Activated CD4-positive, alpha-beta T cell treated with anti-CD3 and anti-CD28 coated beads for 48 hours (primary cell): Measurements from ENCODE around the gene RCAN2.

Experiments
- DNase-seq: peaks from one replicate; pipeline ENCODE4 v3.0.0-alpha.2; 2020

The RCAN2 gene

DNA sequence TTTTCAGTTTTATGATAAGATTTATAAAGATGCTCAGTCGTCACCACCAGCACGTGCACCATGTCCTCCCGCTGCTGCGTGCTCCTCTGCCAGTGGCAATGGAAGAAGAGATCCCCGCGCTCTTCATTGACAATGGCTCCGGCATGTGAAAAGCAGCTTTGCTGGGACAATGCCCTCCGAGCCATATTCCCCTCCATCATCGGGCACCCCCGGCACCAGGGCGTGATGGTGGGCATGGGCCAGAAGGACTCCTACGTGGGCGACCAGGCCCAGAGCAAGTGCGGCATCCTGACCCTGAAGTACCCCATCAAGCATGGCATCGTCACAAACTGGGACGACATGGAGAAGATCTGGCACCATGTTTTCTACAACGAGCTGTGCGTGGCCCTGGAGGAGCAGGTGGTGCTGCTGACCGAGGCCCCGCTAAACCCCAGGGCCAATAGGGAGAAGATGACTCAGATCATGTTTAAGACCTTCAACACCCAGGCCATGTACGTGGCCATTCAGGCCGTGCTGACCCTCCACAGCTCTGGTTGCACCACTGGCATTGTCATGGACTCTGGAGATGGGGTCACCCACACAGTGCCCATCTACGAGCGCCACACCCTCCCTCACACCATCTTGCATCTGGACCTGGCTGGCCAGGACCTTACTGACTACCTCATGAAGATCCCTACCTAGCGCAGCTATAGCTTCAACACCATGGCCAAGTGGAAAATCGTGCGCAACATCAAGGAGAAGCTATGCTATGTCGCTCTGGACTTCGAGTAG is 286.2 kb downstream of the RCAN2 start:
- DNase-seq, result no peak

DNA sequence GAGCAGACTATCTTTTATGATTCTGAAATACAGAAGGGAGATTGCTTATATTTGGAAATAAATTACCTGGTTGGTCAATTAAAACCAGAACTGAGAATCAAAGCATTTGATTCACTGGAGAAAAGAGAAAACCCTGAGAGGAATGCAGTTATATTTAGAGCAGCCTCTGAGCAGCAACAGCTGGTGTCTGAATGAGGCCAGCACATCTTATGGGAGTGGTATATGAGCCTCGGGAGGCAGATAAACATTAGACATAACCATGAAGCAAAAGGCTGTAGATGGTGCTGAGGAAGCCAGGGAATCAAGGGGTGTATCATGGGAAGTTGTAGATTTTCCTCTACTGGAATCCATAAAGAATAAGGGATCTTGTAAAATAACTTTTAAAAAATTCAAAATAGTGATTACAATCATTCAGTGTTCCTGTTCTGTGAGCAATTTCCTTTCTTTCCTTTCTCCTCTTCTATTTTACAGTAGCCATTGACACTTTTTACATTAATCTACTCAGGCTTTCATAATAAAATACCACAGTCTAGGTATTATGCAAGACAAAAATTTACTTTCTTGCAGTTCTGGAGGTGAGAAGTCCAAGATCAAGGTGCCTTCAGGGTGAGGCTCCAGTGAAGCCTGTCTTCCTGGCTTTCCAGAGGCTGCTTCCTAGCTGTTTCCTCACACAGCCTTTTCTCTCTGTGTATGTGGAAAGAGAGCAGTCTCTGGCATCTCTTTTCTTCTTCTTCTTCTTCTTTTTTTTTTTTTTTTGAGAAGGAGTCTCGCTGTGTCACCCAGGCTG is 287.7 kb downstream of the RCAN2 start:
- no peak for DNase-seq

DNA sequence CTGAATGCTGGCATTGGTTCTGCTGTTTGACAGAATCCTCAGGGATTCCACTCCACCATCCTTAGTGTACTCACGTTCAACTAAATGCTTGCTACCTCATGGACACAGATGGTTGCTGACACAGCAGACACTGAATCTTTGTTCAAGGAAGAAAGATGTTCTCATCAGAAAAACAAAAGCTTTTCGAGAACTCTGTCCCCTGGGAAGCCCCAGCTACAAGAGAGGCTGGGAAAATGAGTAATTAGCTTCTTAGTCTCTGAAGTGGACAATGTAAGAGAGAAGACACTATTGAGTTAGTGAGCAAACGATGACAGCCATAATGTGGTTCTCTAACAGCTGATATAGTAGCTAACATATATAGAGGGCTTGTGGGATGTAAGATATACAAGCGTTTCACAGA is 289.5 kb downstream of the RCAN2 start:
- DNase-seq, result no peak

DNA sequence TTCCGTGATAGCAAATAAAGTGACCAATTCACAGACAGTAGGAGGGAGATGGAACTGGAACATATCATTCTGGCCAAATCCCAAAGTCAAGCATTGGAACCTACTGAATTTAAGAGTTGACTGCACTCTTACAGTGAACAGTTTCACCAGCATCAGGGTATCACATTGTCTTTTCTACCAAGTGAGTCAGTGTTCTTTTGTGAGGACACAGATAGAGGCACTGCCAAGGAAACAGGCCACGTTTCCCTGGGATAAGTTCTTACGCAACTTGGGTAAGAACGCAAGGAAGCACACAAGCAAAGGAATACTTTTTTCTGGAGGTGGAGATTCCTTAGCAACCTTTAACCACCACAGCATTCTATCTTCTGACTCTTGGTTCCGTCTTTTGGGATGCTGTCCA is 291.9 kb downstream of the RCAN2 start:
- DNase-seq, result no peak

DNA sequence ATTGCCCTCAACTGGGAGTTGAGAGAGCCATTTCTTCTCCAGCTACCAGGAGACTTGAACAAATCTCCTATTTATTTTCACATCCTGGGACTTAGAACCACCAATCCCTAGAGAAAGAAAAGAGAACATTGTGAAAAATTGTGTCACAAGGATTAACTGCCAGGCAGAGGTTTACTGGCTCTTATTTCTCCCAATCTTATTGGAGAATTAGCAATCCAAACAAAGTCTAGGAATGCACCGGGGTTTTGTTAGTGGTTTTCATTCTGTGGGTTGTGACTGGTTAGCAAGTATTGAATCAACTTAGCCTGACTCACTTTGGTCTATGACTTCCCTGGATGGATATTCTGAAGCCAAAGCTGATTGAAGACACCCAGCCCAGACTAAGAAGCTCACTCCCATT is 299.3 kb downstream of the RCAN2 start:
- no peak for DNase-seq

DNA sequence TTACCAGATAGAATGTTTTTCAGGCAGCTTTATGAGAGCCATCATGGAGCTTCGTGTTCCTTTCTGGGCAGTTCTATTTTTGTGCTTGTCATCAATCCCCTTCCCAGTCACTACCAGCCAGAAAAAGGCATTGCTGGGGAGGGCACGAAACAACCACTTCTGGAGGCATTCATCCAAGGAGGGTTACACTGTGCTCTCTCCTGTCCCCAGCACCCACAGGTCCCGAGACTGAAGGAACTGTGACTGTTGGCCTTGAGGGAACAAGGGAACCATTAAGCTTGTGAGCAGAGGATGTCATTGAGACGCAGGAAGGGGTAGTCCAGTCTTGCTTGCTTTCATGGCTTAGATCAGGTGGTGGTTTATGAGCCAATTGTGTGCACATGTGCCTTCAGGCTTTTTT is 300.4 kb downstream of the RCAN2 start:
- no peak for DNase-seq

DNA sequence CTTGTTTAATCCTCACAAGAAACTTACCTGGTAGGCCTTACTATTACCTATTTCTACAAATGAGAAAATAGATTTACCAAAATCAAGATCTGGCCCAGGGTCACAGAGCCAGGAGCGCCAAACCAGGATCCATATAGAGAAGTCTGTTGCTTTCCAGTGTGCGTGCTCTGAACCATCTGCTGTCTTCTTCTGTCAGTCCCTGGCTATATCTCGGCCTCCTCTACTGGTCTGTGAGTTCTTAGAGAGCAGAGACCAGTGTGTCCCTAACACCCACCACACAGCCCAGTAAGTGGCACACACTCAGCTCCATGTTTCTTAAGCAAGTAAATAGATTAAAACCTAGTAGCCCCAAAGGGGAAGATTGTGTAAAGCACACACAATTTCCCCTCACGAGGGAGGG is 301.5 kb downstream of the RCAN2 start:
- DNase-seq, result no peak

DNA sequence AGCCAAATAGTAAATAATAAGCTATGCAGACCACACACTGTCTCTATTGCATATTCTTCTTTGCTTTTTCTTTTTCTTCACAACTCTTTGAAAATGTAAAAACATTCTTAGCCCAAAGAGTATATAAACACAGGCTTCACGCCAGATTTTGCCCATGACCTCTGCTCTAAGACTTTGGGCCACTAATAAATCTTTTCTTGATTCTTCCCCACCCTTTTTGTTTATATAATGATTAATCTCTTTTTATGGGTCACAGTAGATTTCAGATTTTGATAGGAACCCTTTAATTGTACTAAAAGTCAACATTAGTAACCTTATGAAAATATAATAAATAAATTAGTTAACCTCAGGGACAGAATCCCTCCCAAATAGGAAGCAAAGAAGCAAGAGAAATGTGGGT is 304.7 kb downstream of the RCAN2 start:
- no peak for DNase-seq

DNA sequence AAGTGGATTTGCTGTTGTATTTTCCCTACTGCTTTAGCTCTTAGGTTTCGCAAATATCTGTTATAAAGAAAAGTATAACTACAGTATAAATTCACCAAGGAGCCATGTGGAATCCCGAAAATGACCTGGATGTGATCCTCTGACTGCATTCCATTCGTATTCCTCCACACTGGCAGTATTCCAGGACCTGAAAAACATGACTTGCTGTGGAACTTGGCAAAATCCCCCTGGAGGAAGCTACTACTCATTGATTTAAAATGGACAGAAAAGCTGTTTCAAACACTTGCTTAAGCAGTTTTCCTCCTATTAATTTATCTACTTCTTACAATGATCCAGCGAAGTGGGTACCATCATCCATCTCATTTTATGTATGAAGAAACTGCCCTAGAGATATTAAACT is 307.1 kb downstream of the RCAN2 start:
- DNase-seq, result no peak

DNA sequence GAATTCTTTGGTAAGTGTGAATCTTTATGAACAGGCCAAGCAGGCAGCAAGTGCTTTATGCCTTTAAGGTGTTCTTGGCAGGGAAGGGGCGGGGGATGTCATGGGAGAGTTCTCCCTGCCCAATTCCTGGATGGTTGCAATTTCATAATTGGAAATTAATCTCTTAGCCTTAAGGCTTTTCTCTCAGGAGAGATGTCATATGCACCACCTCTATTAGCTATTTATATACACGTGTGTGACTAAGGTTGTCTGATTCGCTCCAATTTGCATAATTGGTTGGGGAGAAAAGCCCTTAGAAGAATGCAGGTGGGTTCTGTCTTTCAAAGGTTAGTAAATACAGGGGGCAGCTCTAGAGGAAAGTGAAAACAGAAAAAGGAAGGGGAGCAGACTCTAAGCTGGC is 315.3 kb downstream of the RCAN2 start:
- no peak for DNase-seq

DNA sequence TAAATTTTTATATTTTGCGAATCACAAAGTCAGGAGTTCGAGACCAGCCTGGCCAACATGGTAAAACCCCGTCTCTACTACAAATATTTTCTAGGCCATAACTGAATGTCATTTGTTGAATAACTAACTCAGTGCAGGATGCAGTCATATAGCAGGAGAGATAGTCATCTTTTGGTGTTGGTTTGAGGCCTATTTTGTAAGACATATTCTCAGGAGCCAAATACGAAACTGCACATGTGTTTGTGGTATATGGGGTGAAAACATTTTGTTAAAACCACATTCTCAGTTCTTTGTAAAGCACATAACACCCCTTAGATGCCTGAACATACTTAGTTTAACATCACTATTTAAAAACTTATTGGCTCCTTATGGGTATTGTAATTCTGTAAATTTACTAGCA is 315.8 kb downstream of the RCAN2 start:
- no peak for DNase-seq

DNA sequence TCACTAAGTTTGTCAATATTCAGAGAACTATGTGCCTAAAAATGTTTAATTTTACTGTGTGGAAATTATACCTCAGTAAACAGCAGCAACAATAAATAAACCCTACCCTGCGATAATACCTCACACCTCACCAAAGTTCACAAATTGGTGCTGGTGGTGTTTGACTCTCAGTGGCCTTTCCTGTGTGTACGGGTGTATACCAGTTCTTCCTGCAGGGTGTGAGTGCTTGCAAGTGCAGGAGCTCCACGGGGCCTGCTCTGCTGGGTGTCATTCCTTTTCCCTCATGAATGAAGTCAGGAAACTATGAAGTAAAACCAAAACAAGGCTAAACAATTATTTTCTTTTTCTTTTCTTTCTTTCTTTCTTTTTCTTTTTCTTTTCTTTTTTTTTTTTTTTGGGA is 316.3 kb downstream of the RCAN2 start:
- no peak for DNase-seq

DNA sequence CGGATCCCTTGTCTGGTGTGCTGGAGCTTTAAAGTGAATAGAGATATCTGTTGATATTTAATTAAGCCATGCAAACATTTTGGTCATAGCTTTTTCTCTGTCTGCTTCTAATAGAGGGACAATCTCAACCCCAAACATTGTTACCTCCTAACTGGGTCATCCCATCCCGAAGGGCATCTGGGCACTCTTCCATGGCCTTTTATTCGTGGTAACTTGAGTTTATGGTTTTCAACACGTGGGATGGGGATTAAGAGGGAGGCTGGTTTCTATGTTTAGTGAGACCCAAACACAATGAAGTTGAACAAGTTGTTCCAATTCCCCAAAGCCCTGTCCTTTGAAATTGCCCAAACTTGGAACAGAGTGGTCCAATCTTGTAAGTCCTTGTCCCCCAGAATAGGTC is 319.1 kb downstream of the RCAN2 start:
- no peak for DNase-seq
